H1 (cell line): ENCODE data around the gene WFDC1. TPM values are rescaled to one million over a fixed set of nuclear protein-coding genes. Genes with fewer than 3 reads are reported as not detected.
A peak's percentile ranks its signal among the peaks of the same experiment; 100 is the strongest.

Experiments used
- CTCF ChIA-PET: fragments of 300-600 bp; sonication (Branson Sonifier 250); formaldehyde crosslinking; loops from one replicate; lab custom pipeline; 2021; ENCODE audit not compliant: partially characterized antibody; lab: Charles Lee
- POLR2A ChIA-PET: fragments of 300-600 bp; sonication (Branson Sonifier 250); formaldehyde crosslinking; loops from one replicate; lab custom pipeline; 2021; ENCODE audit warnings: inconsistent platforms; ENCODE audit not compliant: partially characterized antibody; lab: Charles Lee
- DNase-seq, 2 experiments: peaks; one replicate each; pipeline versions ENCODE4 v3.0.0 to v3.0.0-alpha.2; 2010 to 2022; ENCODE audit warnings: low spot score in 2 of 2, low read depth in 1 of 2, mixed read lengths in 1 of 2
- FAIRE-seq: peaks from 2 replicates; lab custom pipeline; 2011; peaks lifted over from hg19 to GRCh38; lab: Jason Lieb, UNC
- H2AFZ ChIP-seq: 2 replicates; pipeline ENCODE4 v1.8.1; 2012; ENCODE audit warnings: low read length, inconsistent platforms
- H2AK5ac ChIP-seq: 2 replicates; pipeline ENCODE4 v1.6.1; 2013; ENCODE audit warnings: low read depth, low read length
- H2BK120ac ChIP-seq: replicated peaks from 2 replicates; pipeline ENCODE3; 2013; ENCODE audit warnings: low read depth, low read length, inconsistent platforms
- H2BK12ac ChIP-seq: 2 replicates; pipeline ENCODE4 v1.6.1; 2013; ENCODE audit warnings: low read depth, low read length
- H2BK15ac ChIP-seq: 2 replicates; pipeline ENCODE4 v1.6.1; 2013; ENCODE audit warnings: low read length
- H2BK20ac ChIP-seq: 2 replicates; pipeline ENCODE4 v1.6.1; 2013; ENCODE audit warnings: low read length
- H2BK5ac ChIP-seq: 2 replicates; pipeline ENCODE4 v1.6.1; 2013; ENCODE audit warnings: low read depth, low read length
- H3K14ac ChIP-seq: 2 replicates; pipeline ENCODE4 v1.6.1; 2013; ENCODE audit warnings: inconsistent platforms; ENCODE audit not compliant: insufficient read length
- H3K18ac ChIP-seq: 2 replicates; pipeline ENCODE4 v1.6.1; 2013; ENCODE audit warnings: low read length; ENCODE audit errors: extremely low read depth
- H3K23ac ChIP-seq: 2 replicates; pipeline ENCODE4 v1.6.1; 2013; ENCODE audit warnings: inconsistent platforms; ENCODE audit not compliant: insufficient read length
- H3K23me2 ChIP-seq: 2 replicates; pipeline ENCODE4 v1.6.1; 2013; ENCODE audit warnings: low read depth, low read length
- H3K27ac ChIP-seq: 2 replicates; pipeline ENCODE4 v1.6.1; 2011; ENCODE audit warnings: low read depth, low read length, inconsistent platforms
- H3K27me3 ChIP-seq, 4 experiments: replicated peaks in 1 of 4; 1 replicate in 1 of 4; 2 replicates in 3 of 4; pipeline versions ENCODE4 v1.6.1 to v1.8.1; 2011 to 2013; ENCODE audit warnings: low read length in 3 of 4, mild to moderate bottlenecking in 3 of 4, inconsistent platforms in 2 of 4, mixed read lengths in 2 of 4, moderate library complexity in 1 of 4; ENCODE audit not compliant: control insufficient read depth in 3 of 4, insufficient read depth in 3 of 4; ENCODE audit errors: extremely low read depth in 1 of 4
- H3K36me3 ChIP-seq, 4 experiments: 2 replicates each; pipeline versions ENCODE4 v1.6.1 to v1.8.1; 2011 to 2013; ENCODE audit warnings: mild to moderate bottlenecking in 4 of 4, low read length in 3 of 4, moderate library complexity in 2 of 4, control low read depth in 1 of 4, inconsistent platforms in 1 of 4; ENCODE audit not compliant: insufficient read depth in 4 of 4, control insufficient read depth in 2 of 4
- H3K4ac ChIP-seq: replicated peaks from 2 replicates; pipeline ENCODE3; 2013; ENCODE audit warnings: low read length, low read depth, mixed read lengths, inconsistent platforms; ENCODE audit not compliant: insufficient read length
- H3K4me1 ChIP-seq, 4 experiments: replicated peaks in 1 of 4; 1 replicate in 1 of 4; 2 replicates in 3 of 4; pipeline versions ENCODE4 v1.6.1 to v1.8.1; 2011 to 2013; ENCODE audit warnings: low read length in 3 of 4, inconsistent platforms in 2 of 4, mixed read lengths in 1 of 4; ENCODE audit not compliant: insufficient read depth in 4 of 4, control insufficient read depth in 3 of 4
- H3K4me2 ChIP-seq, 2 experiments: 2 replicates each; pipeline versions ENCODE4 v1.6.1 to v1.8.1; 2011 to 2013; ENCODE audit warnings: low read depth in 2 of 2, low read length in 2 of 2, control low read depth in 1 of 2, inconsistent platforms in 1 of 2, mild to moderate bottlenecking in 1 of 2; ENCODE audit not compliant: insufficient read depth in 1 of 2
- H3K4me3 ChIP-seq, 4 experiments: fragments of 200-600, 300-600 bp in 1 of 4; sonication (generic), shearing (Covaris generic), sonication (Bioruptor Twin) in 1 of 4; 2 replicates each; pipeline versions ENCODE4 v1.5.1 to v1.8.1; 2011 to 2016; ENCODE audit warnings: low read length in 4 of 4, low read depth in 3 of 4, control low read depth in 2 of 4, inconsistent platforms in 2 of 4, mild to moderate bottlenecking in 2 of 4, mixed read lengths in 1 of 4, moderate library complexity in 1 of 4; ENCODE audit not compliant: insufficient read depth in 2 of 4; ENCODE audit errors: extremely low read depth in 1 of 4
- H3K56ac ChIP-seq: replicated peaks from 2 replicates; pipeline ENCODE3; 2013; ENCODE audit warnings: low read depth, mild to moderate bottlenecking, mixed read lengths, low read length, inconsistent platforms; ENCODE audit not compliant: insufficient read length
- H3K79me1 ChIP-seq: 2 replicates; pipeline ENCODE4 v1.6.1; 2013; ENCODE audit warnings: low read depth, low read length, control low read depth
- H3K79me2 ChIP-seq, 2 experiments: 2 replicates each; pipeline versions ENCODE4 v1.6.1 to v1.8.1; 2012 to 2013; ENCODE audit warnings: low read length in 2 of 2, mild to moderate bottlenecking in 2 of 2, inconsistent platforms in 1 of 2; ENCODE audit not compliant: insufficient read depth in 2 of 2, control insufficient read depth in 1 of 2
- H3K9ac ChIP-seq, 4 experiments: replicated peaks in 1 of 4; 1 replicate in 1 of 4; 2 replicates in 3 of 4; pipeline versions ENCODE4 v1.6.1 to v1.8.1; 2011 to 2013; ENCODE audit warnings: low read depth in 3 of 4, low read length in 3 of 4, control low read depth in 2 of 4, mild to moderate bottlenecking in 2 of 4, moderate library complexity in 2 of 4, inconsistent platforms in 1 of 4; ENCODE audit errors: extremely low read depth in 1 of 4
- H3K9me3 ChIP-seq, 2 experiments: 2 replicates each; pipeline versions ENCODE4 v1.6.1 to v1.8.1; 2012 to 2013; ENCODE audit warnings: mild to moderate bottlenecking in 2 of 2, moderate library complexity in 2 of 2, control low read depth in 1 of 2, inconsistent platforms in 1 of 2, low read depth in 1 of 2, low read length in 1 of 2, mixed read lengths in 1 of 2; ENCODE audit not compliant: insufficient read depth in 2 of 2
- H4K20me1 ChIP-seq, 2 experiments: replicated peaks in 1 of 2; 2 replicates each; pipeline versions ENCODE3 to v1.8.1; 2011 to 2013; ENCODE audit warnings: inconsistent platforms in 2 of 2, low read length in 2 of 2, mild to moderate bottlenecking in 1 of 2; ENCODE audit not compliant: insufficient read depth in 2 of 2, control insufficient read depth in 1 of 2
- H4K5ac ChIP-seq: 2 replicates; pipeline ENCODE4 v1.6.1; 2013; ENCODE audit warnings: low read length, low read depth, mixed read lengths, inconsistent platforms; ENCODE audit not compliant: insufficient read length
- H4K8ac ChIP-seq: 2 replicates; pipeline ENCODE4 v1.8.0; 2013; ENCODE audit warnings: mild to moderate bottlenecking, moderate library complexity, low read length, inconsistent platforms; ENCODE audit not compliant: insufficient read depth; ENCODE audit errors: extremely low read depth
- H4K91ac ChIP-seq: replicated peaks from 2 replicates; pipeline ENCODE3; 2013; ENCODE audit warnings: low read length, mixed read lengths, inconsistent platforms; ENCODE audit not compliant: insufficient read length
- CBX8 ChIP-seq: fragments of 300-800, 300-1000 bp; sonication (generic); IDR thresholded peaks from 2 replicates; pipeline ENCODE4 v1.7.1; 2016; ENCODE audit warnings: low read depth, low read length, borderline replicate concordance
- KDM1A ChIP-seq: fragments of 200-600, 300-600 bp; sonication (generic); IDR thresholded peaks from 2 replicates; pipeline ENCODE4 v1.7.1; 2016; ENCODE audit warnings: mild to moderate bottlenecking, low read length, borderline replicate concordance
- WGBS, 2 experiments: shearing (Covaris generic) in 1 of 2; methylation state at CpG; one replicate each; pipeline versions ENCODE4 v1.1.6 to v1.1.7; 2013 to 2015; ENCODE audit warnings: low lambda C conversion rate in 2 of 2, mixed read lengths in 2 of 2, inconsistent platforms in 1 of 2, low coverage in 1 of 2, missing lambda C conversion rate in 1 of 2; ENCODE audit not compliant: insufficient replicate concordance in 2 of 2, insufficient coverage in 1 of 2, insufficient read length in 1 of 2; ENCODE audit errors: extremely low coverage in 1 of 2, missing lambda C conversion rate in 1 of 2; 5-methylcytosine and 5-hydroxymethylcytosine counted together
- polyA plus RNA-seq, 7 experiments: library from polyadenylated mRNA; depleted of rRNA in 3 of 7; stranded (reverse) in 5 of 7; unstranded in 2 of 7; fragments of >200 nt in 5 of 7; fragments of 200-250 nt in 2 of 7; gene quantifications; 1 replicate in 5 of 7; 2 replicates in 1 of 7; 4 replicates in 1 of 7; pipeline versions ENCODE4 v1.2.1 to v1.2.3, GENCODE V29; 2011 to 2013; ENCODE audit warnings: missing spikeins in 2 of 7, mixed read lengths in 2 of 7
- total RNA-seq: library from RNA; stranded (reverse); fragmentation: NEBNext Ultra II Directional; extraction: Animal tissue kit (Norgen Biotek cat#: 25700); gene quantifications from 2 replicates; pipeline ENCODE4 v1.2.1, GENCODE V29; 2021
- TF ChIP-seq, protein P1 (sequence below), 3 experiments: IDR thresholded peaks; 1 replicate in 2 of 3; 2 replicates in 1 of 3; pipeline versions ENCODE4 v1.5.1 to v1.6.1; 2011; ENCODE audit warnings: low read length in 3 of 3, mild to moderate bottlenecking in 3 of 3, inconsistent platforms in 2 of 3, low read depth in 1 of 3, moderate library complexity in 1 of 3; ENCODE audit not compliant: insufficient read depth in 1 of 3; ENCODE audit errors: control extremely low read depth in 1 of 3
- TF ChIP-seq, protein P2 (sequence below): IDR thresholded peaks from 2 replicates; pipeline ENCODE4 v1.6.1; 2011; ENCODE audit warnings: low read depth, mild to moderate bottlenecking, low read length; ENCODE audit not compliant: insufficient read depth

The WFDC1 gene
- total and polyA plus RNA-seq, 2 of the 8 experiments (the other 6 are each of a cell fraction or from before 2014, with no cell fraction given) = 0.70 to 1.1 TPM

DNA sequence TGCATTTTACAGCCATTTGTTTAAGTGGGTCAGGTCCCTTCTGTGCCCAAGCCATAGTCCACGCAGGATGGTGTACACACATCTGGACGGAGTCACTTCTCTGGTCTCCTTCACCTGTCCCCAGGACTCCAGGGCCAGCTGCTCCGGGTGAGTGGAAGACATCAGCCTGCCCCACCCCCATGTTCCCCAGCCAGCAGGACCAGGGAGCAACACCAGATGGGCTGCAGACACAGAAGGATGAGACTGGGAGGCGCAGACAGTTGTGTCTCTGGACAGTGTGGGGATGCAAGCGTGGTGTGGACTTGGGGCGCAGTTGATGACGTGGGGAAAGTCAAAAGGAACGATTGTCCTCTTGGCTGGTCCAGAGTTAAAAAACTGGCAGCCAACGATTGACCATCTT lies 24.6 kb upstream of the WFDC1 start:
- Histone ChIP-seq H3K9me3 (no peaks in the 10 kb centered on the region), H4K20me1 (no peaks in the 10 kb centered on the region), H3K36me3 (no peaks in the 10 kb centered on the region), H2AK5ac (no peak overlapping the region), H2BK20ac (no peak overlapping the region), H3K23ac (no peak overlapping the region), H3K14ac (no peak overlapping the region), H3K79me1 (no peaks in the 10 kb centered on the region), H3K23me2 (peaks cover 11% of the 10 kb centered on the region; the same call in 1 of the 2 replicates), H4K8ac (0 out of 2 replicates have a peak overlapping the region, but pooled peaks have one; percentile 5), H3K79me2 (no peaks in the 10 kb centered on the region), H3K9ac (no peak overlapping the region), H3K56ac (no peak overlapping the region), H3K4me2 (no peak overlapping the region), H3K4ac (no peak overlapping the region), H4K91ac (no peak overlapping the region), H4K5ac (no peak overlapping the region), H3K27ac (no peak overlapping the region), H2BK12ac (no peak overlapping the region), H3K27me3 (peaks cover 0 to 3% (median 0%) of the 10 kb centered on the region in 4 experiments; a peak in 1 of 7 replicates), H3K4me3 (no peak overlapping the region), H2BK120ac (no peak overlapping the region), H3K18ac (no peak overlapping the region), H2AFZ (no peak overlapping the region), H2BK5ac (no peak overlapping the region), H2BK15ac (no peak overlapping the region), H3K4me1 (peaks cover 0 to 2% (median 0%) of the 10 kb centered on the region in 4 experiments; a peak in 2 of 7 replicates)
- POLR2A ChIA-PET = no interaction called here
- TF ChIP-seq KDM1A = no peak
- TF ChIP-seq, protein P1, sequence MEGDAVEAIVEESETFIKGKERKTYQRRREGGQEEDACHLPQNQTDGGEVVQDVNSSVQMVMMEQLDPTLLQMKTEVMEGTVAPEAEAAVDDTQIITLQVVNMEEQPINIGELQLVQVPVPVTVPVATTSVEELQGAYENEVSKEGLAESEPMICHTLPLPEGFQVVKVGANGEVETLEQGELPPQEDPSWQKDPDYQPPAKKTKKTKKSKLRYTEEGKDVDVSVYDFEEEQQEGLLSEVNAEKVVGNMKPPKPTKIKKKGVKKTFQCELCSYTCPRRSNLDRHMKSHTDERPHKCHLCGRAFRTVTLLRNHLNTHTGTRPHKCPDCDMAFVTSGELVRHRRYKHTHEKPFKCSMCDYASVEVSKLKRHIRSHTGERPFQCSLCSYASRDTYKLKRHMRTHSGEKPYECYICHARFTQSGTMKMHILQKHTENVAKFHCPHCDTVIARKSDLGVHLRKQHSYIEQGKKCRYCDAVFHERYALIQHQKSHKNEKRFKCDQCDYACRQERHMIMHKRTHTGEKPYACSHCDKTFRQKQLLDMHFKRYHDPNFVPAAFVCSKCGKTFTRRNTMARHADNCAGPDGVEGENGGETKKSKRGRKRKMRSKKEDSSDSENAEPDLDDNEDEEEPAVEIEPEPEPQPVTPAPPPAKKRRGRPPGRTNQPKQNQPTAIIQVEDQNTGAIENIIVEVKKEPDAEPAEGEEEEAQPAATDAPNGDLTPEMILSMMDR (IDR thresholded peaks at IDR 0.05; ENCODE audit: control extremely low read depth in 1 of 3, insufficient read depth in 1 of 3, low read depth in 1 of 3, low read length in 3 of 3) = no peak
- TF ChIP-seq CBX8 = no peak
- TF ChIP-seq, protein P2, sequence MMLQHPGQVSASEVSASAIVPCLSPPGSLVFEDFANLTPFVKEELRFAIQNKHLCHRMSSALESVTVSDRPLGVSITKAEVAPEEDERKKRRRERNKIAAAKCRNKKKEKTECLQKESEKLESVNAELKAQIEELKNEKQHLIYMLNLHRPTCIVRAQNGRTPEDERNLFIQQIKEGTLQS = no peak
- FAIRE-seq = no peak
- DNase-seq = no peak
- CTCF ChIA-PET = interaction anchor here (1.0 to 3.2 kb wide), 2 partner anchors 214 to 407 kb away, joined by 3 to 13 read pairs; no protein-coding TSS in a partner anchor
- WGBS, 2 experiments = 93% methylated on average over 9 of the region's 9 CpGs; no CpG with 5 or more reads in 1 of the 2 experiments
